ENCODE data around the gene TDRD12.

DNA sequence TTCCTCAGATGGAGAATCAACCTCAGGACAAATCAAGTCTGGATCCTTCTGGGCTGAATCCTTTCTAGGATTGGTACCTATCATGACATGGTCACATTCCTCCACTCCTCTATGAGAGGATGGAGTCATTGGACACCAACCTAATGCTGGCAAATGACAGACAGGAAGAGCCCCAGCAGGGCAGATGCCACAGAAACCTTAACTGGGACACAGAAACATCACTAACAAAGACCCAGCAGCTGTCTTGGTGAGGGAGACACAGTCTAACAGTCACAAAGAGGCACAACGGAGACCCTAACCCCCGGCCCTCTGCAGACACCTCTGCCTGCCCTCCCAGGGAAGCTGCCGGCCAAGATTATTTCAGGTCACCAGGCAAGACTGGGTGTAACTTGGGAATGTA is 46.7 kb upstream of the TDRD12 start:
- TF ChIP-seq, protein P1, sequence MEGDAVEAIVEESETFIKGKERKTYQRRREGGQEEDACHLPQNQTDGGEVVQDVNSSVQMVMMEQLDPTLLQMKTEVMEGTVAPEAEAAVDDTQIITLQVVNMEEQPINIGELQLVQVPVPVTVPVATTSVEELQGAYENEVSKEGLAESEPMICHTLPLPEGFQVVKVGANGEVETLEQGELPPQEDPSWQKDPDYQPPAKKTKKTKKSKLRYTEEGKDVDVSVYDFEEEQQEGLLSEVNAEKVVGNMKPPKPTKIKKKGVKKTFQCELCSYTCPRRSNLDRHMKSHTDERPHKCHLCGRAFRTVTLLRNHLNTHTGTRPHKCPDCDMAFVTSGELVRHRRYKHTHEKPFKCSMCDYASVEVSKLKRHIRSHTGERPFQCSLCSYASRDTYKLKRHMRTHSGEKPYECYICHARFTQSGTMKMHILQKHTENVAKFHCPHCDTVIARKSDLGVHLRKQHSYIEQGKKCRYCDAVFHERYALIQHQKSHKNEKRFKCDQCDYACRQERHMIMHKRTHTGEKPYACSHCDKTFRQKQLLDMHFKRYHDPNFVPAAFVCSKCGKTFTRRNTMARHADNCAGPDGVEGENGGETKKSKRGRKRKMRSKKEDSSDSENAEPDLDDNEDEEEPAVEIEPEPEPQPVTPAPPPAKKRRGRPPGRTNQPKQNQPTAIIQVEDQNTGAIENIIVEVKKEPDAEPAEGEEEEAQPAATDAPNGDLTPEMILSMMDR (IDR thresholded peaks at IDR 0.05) = no peak
- TF ChIP-seq POLR2A (IDR thresholded peaks at IDR 0.05) = no peak

Measured in lower leg skin (tissue), 3 donors.